Left cardiac atrium (tissue), 4 donors: Measurements from ENCODE around the gene OSCAR. TPM values are rescaled to one million over a fixed set of nuclear protein-coding genes. Genes with fewer than 3 reads are reported as not detected.
A peak's percentile ranks its signal among the peaks of the same experiment; 100 is the strongest.
"Not testable (repeated sequence)": the region's sequence is repeated elsewhere in the genome, so short reads cannot be mapped to it uniquely, and the experiment has no call there.

ENCODE experiments used
- ATAC-seq, 2 donors: fragments of 200-7000 bp; cut with Tn5 transposase; one replicate each; pipeline ENCODE4 v1.9.1; 2020; ENCODE audit warnings: mild to moderate bottlenecking in 2 of 2, moderate library complexity in 2 of 2
- DNase-seq: peaks from one replicate; pipeline ENCODE4 v3.0.0-alpha.2; 2020
- intact Hi-C, 2 donors: fragments of 100-400 bp; cut with DNase I; formaldehyde crosslinking; loops; one replicate each; pipeline versions ENCODE4 v1.14.1 to v1.15.1; 2022 to 2023
- total RNA-seq, 2 donors: library from RNA; stranded (reverse); fragmentation: NEBNext Ultra II Directional; extraction: Animal tissue kit (Norgen Biotek cat#: 25700); gene quantifications; one replicate each; pipeline ENCODE4 v1.2.1, GENCODE V29; 2021
- donor health status: DM: no; HTN: yes; CAD: no.
- donor health status: DM: no; HTN: yes; CAD: no; lungs with severe emphysema.
- donor health status: DM: yes; HTN: yes; CAD: no.
- donor health status: Dilated cardiomyopathy.

OSCAR gene
- total RNA-seq, 2 donors from 2014 or later: 1.4 to 1.9 TPM

DNA sequence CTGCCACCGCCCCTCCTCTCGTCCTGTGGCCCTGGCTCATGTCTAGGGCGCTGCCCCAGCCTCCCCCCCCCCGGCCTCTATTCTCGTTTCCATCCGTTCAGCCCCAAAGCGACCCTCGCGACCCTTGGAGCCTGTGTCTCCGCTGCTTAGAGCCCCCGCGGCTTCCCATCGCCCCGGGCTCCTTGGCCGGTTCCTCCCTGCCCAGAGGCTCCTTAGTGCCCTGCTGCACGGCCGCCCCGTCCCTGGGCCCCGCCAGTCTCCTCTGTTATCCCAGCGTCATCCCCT lies 27.8 kb upstream of the OSCAR start:
- ATAC-seq (no peak), DNase-seq (no peak)
- intact Hi-C loops: no loop called here

DNA sequence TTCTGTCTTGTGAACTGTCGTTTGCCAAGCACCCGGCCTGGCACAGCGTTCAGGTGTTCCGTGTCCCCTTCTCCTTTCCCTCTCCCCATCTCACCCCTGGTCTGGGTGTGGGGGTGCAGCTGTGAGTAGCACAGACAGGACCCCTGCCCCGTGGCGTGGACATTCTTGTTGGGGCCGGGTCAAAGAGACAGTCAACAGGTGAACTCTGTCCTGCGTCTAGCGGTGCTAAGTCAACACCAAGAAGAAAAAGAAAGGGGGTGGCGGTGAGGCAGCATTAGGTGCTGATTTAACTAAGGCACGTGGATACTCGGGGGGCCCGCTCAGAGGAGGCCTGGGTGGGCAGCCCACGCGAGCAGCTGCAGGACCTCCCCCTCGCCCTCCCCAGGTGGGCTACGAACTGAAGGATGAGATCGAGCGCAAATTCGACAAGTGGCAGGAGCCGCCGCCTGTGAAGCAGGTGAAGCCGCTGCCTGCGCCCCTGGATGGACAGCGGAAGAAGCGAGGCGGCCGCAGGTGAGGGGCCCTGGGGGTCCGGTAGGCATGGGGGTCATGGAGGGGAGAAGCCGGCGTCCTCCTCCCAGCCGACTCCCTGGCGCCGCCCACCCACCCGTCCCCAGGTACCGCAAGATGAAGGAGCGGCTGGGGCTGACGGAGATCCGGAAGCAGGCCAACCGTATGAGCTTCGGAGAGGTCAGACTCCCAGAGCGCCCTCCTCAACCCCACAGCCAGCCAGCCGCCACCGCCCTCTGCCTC lies 27.3 kb upstream of the OSCAR start:
- intact Hi-C loops: no loop called here
- ATAC-seq (no peak), DNase-seq (no peak)

DNA sequence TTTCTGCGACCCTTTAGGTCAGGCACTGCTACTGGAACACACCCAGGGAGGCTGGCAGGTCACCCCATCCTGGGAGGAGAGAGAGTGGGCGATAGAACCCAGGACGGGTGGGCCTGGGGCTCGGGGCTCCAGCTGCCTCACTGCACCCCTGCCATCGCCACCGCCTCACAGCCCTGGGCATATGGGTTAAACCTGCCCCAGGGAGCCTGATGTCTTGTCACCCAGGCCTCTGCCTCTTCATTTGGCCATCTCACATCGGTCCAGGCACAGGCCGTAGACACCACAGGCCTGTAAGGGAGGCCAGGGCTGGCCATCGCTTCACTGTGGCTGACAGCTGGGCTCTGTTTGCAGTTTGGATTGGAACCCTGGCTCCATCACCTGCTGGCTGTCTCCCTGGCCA lies 25.1 kb upstream of the OSCAR start:
- DNase-seq (no peak), ATAC-seq (no peak)
- intact Hi-C loops: no loop called here

DNA sequence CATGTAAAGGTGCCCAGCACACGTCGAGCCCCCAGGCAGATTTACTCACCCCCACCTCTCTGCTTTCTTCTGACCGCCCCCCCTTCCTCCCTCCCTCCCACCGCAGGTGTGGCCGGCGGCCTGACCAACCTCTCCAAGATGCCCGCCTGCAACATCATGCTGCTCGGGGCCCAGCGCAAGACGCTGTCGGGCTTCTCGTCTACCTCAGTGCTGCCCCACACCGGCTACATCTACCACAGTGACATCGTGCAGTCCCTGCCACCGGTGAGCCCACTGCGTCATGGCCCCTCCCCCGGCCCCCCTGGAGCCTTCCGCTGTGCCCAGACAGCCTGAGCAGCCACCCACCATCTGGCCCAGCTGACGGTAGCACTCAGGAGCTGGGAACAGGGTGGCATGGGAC lies 23.8 kb upstream of the OSCAR start:
- ATAC-seq (no peak), DNase-seq (no peak)
- intact Hi-C loops: no loop called here

DNA sequence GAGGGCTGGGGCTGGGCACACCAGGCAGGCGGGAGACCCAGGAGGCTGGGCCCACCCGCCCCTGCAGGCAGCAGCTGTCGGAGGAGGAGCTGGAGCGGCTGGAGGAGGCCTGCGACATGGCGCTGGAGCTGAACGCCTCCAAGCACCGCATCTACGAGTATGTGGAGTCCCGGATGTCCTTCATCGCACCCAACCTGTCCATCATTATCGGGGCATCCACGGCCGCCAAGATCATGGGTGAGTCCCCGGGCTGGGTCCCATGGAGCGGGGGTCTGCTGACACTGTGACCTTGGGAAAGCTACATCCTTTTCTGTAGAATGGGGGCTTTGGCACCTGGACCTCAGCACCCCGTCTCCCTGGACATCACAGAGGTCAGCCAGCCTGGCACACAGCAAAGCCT lies 23.1 kb upstream of the OSCAR start:
- intact Hi-C loops: no loop called here
- DNase-seq (no peak), ATAC-seq (no peak)

DNA sequence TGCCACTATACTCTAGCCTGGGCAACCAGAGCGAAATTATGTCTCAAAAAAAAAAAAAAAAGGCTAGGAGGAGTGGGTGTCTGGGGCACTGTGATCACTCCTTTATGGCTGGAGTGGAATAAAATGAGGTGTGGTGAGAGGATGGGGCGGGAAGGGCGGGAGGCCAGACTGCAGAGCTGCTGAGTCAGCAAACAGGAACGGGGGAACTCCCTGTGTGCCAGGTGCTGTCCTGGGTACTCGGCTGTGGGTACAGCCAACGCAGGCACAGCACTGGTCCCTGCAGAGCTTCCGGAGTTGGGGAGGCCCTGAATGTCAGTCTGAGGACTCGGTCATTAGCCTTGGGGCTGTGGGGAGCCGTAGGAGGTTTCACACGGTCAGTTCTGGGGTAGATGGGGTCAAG lies 20.7 kb upstream of the OSCAR start:
- no peak for DNase-seq
- no peak for ATAC-seq
- intact Hi-C loops: no loop called here

DNA sequence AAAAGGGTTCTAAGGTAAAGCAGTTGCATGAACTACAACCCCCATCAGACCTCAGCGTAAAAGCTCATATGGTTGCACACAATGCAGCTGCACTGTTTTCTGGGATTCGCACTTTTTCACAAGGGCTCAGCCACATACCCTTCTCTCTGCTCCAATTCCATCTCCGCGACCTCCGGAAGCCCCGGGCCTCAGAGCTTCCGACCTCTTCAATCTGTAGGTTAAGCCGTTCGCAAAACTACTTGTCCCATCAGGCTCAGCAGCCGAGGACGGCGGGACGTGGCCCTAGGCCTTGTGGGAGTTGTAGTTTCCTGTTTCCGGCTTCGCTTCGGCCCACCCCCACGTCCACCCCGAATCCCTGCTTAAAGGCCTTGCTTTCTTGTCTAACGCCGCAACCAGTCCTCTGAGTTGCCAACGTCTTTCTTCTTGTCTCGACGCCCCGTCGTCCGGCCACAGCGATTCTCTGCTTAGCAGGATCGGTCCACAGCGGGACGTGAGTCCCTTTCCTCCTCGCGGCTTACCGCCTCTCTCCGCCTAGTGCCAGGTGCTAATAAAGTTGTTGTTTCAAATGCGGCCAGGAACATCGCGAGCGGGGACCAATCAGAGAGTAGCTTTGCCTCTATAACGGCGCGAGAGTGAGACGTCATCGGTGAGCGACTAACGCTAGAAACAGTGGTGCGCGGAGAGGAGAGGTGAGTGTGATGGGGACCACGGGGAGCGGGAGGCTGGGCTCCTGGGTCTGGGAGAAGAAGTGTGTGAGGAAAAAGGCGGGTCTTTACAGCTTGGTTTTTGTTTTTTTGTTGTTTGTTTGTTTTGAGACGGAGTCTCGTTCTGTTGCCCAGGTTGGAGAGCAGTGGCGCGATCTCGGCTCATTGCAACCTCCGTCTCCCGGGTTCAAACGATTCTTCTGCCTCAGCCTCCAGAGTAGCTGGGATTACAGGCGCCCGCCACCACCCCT lies 14.8 kb upstream of the OSCAR start, which contains the start of the genes PRPF31 and TFPT:
TSS of gene PRPF31 (plus strand) at position 646 of the 955 bp plus-strand sequence. CDS start 2,525 bp downstream, outside the sequence.
TSS of gene TFPT (minus strand) at position 549 of the 955 bp plus-strand sequence. CDS start at position 161, 388 bp downstream.
- intact Hi-C loops: no loop called here

DNA sequence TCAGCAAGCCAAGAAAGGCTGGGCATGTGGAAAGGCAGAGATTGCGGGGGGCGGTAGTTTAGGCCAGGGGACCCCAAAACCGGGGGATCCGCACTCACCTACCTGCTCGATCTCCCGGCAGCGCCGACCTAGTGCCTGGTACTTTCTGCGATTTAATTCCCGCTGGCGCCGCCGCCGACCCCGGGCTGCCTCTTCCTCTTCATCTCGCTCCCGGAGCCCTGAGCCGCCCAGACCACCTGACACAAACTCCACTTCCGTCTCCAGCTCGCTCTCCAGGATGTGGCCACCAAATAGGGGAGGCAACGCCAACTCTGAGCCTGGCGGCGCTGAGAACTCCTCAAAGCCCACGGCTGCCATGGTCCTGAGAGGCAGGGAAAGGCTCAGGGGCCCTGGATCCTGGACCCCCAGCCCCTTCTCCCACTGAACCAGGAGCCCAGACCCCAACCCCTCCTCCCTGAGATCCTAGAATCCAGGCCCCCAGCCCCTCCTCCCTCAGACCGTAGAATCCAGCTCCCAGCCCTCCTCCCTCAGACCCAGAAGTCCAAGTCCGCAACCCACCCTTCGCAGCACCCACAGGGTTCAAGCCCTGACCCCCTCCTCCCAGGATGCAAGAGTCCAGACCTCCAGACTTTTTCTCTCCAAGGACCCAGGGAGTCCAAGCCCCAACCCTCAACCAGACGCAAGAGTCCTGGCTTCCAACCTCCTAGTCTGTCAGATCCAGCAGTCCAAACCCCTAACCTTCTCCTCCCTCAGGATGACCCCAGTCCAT lies 13.9 kb upstream of the OSCAR start:
- intact Hi-C loops: no loop called here
- DNase-seq (no peak), ATAC-seq (peak; percentile 9 to 28)

More for the DNA sequence above, 14.8 kb upstream of the OSCAR start, which contains the start of the genes PRPF31 and TFPT:
- ATAC-seq (peak; percentile 95 to 97), DNase-seq (peak; percentile 98)

DNA sequence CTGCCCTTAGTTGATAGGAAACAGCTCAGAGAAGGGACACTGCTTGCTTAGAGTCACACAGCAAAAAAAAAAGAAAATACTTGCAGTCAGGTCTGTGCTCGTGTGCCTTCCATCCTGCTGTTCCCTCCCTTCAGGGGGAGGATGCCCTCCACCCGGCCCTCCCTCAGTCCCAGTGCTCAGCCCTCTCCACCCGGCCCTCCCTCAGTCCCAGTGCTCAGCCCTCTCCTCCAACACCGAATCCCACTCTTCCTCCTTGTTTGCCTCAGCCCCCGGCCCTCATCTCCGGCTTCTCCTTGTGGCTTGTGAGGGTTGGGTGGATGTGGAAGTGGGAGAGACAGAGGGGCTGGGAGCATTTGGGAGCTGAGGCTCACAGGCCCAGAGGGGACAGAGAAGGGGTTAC lies 9.0 kb upstream of the OSCAR start:
- ATAC-seq (peak in 1 of 2 donors; percentile 42), DNase-seq (no peak)
- intact Hi-C loops: no loop called here

DNA sequence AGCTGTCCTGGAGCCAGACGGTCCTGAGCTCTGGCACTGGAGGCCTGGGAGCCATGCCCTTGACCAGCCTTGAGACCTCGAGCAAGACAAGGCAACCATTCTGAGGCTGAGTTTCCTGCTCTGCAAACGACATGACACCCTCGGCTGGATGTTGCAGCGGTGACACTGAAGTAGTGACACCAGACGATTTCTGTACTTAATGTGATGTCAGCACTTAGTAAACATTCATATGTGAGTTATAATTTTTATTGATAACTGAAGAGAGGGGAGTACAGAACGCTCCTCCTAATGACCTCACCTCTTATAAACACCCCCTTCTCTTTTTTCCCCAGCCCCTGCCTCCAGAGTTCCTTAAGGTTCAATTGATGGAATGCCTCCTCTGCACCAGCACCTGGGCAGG lies 7.9 kb upstream of the OSCAR start:
- ATAC-seq (no peak), DNase-seq (no peak)
- intact Hi-C loops: no loop called here

DNA sequence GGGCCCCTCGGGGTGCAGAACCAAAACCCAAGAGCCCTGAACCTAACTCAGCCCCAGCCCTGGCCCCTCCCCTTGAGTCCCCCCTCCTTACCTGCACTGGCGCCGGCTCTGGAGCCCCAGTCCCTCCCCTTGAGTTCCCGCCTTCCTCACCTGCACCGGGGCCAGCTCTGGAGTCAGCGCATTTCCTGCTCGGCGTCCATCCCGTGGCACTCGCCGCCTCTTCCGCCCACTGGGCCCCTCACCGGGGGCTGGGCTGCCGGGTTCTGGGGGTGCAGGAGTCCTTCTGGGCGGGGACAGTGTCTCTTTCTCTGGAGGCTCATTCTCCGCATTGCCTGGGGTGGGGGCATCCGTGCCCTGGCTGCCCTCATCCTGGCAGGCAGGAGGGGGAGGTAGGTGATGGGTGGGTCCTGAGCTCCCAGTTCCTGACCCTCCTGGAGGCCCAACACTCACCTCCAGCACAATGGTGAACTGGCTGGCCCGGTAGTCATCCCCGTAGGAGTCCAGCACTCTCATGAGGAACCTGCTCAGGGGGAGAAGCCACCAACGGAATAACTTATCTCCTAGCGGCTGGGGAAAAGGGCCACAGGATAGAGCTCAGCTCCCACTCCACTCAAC lies 7.4 kb upstream of the OSCAR start:
- ATAC-seq (no peak), DNase-seq (no peak)
- intact Hi-C loops: no loop called here

DNA sequence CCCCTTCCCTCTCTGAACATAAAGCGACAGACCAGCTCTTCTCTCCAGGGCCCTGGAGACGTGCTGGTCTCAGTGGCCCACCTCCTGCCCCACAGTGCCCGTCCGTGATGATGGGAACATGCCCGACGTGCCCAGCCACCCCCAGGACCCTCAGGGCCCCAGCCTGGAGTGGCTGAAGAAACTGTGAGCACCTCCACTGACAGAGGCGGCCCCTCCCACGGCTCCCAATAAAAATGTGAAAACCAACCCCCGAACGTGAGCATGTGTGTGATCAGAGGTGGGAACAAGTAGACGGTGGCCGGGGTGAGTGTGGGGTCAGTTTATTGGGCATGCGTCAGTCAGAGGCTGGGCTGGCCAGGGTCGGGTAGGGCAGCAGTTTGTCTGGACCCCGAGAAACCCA lies 6.1 kb upstream of the OSCAR start:
- intact Hi-C loops: no loop called here
- ATAC-seq: no peak
- DNase-seq: no peak

DNA sequence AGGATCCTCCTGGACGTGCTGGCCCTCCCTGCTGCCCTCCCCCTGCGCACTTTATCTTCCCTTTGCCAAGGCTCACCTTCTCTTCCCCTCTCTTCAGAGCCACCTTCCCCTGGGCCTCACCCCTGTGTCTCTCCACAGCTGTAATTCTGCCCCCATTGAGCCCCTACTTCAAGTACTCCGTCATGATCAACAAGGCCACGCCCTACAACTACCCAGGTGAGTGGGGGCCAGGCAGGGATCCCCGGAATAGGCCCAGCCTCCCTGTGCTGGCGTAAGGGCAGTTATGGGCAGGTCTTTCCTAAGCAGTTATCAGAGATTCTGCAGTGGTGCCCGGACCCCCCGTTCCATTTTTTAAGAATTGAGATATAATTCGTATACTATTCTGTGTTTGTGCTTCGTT lies 5.2 kb upstream of the OSCAR start:
- ATAC-seq: no peak
- DNase-seq: no peak
- intact Hi-C loops: no loop called here

DNA sequence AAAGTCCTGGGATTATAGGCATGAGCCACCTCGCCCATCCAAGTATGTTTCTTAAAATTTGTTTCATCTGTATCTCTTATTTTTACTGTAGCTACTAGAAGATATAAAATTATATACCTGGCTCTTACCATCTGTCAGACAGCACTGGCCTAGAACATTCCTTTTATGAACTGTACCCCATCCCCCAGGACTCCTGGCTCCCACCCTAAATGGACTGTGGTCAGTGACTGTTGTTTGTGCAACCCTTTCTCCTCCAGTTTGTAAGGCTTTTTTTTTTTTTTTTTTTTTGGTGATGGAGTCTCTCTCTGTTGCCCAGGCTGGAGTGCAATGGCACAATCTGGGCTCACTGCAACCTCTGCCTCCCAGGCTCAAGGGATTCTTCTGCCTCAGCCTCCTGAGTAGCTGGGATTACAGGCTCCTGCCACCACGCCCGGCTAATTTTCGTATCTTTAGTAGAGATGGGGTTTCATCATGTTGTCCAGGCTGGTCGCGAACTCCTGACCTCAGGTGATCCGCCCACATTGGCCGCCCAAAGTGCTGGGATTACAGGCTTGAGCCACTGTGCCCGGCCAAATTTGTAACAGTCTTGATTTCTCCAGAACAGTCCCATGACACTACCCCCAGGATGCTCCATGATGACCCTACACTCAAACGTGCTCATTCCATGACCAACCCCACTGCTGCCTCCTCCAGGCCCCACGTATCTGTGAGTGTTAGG lies 4.6 kb upstream of the OSCAR start:
- DNase-seq (no peak), ATAC-seq (no peak)
- intact Hi-C loops: no loop called here

DNA sequence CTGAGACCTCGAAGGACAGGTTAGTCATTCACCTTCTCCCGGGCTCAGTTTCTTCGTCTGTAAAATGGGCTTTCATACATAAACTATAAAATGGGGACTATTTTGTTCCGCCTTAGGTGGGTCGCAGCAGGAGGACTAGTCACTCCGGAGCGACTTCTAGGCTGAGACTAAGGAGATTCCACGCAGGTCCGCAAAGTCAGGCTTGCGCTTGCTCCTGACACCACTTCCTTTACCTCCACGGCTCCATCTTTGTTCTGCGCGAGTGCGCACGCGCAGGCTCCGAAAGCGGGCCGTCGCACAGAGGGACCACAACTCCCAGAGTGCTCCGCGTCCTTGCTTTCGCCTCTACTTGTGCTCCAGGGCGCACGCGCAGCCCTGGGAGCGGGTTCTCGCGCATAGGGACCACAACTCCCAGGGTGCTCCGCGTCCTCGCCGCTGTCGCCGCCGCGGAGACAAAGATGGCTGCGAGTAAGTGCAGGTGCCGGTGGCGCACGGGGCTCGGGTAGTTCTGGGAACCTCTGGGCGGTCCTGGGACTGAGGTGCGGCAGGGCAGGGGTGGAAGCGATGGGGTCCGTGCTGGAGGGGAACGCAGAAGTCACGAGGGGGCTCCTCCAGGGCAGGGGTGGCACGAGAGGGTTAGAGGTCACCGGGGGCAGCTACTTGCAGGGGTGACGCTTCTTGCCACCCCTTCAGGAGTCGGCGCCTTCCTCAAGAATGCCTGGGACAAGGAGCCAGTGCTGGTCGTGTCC lies 2.0 kb upstream of the OSCAR start, which contains the start of gene NDUFA3:
TSS of gene NDUFA3 (plus strand) at position 435 of the 749 bp plus-strand sequence. CDS start at position 459, 24 bp downstream.
- ATAC-seq (peak; percentile 99 to 100), DNase-seq (peak; percentile 99)
- intact Hi-C loops: no loop called here

DNA sequence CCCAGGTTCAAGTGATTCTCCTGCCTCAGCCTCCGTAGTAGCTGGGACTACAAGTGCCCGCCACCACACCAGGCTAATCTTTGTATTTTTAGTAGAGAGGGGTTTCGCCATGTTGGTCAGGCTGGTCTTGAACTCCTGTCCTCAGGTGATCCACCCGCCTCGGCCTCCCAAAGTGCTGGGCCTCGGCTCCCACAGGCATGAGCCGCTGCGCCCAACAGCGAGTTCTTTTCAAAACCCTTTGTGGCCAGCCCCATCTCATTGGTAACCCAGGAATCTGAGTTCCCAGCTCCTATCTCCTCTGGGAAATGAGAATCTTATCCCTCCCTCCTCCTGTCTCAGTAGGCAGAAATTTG lies 724 bp downstream of the OSCAR start:
- intact Hi-C loops, DNase-seq, ATAC-seq: not testable (repeated sequence)

DNA sequence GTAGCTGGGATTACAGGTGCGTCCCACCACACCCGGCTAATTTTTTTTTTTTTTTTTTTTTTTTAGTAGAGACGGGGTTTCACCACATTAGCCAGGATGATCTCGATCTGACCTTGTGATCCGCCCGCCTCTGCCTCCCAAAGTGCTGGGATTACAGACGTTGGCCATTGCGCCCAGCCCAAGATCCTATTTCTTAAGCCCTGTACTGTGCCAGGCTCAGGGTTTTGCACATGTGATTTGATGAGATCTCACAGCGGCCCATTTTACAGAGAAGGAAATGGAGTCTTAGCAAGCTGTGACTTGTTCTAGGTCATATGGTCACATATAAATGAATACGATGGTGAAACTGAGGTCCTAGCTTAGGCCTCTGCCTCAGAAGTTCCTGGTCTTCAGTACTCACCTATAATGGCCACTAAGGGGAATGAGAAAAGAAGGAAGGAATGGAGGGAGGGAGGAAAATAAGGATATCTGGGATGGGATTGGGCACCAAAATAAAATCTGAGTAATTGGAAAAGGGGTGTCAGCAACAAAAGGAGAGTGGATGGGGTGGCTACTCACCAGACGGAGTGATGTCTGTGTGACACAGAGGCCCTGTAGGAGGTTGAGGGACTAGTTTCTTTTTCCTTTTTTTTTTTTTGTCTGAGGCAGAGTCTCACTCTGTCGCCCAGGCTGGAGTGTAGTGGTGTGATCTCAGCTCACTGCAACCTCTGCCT lies 1.3 kb downstream of the OSCAR start:
- no peak for ATAC-seq
- no peak for DNase-seq
- intact Hi-C loops: no loop called here
